ENCODE results near the gene UBE2N.

GRCh38 chr12:93375906-93376305 lies 65.8 kb downstream of the UBE2N start:
- TF ChIP-seq EZH2 (IDR thresholded peaks at IDR 0.05; ENCODE audit: low read depth, unreplicated experiment) (no peak), CTCF (conservative IDR thresholded peaks at IDR 0.05; ENCODE audit: low read depth in 2 of 2) (no peak), EZH2phosphoT487 (IDR thresholded peaks at IDR 0.05; ENCODE audit: unreplicated experiment) (no peak), POLR2AphosphoS5 (IDR thresholded peaks at IDR 0.05; ENCODE audit: low read depth) (no peak), REST (IDR thresholded peaks at IDR 0.05; ENCODE audit: unreplicated experiment) (no peak), ZNF114 (CRISPR knock-in tag; IDR thresholded peaks at IDR 0.05) (no peak)

Data from GM23338 (cell line).